Measurements from ENCODE around the gene DMGDH. TPM values are rescaled to one million over a fixed set of nuclear protein-coding genes. Genes with fewer than 3 reads are reported as not detected.
A peak's percentile ranks its signal among the peaks of the same experiment; 100 is the strongest.

DMGDH gene
- total RNA-seq, 6 experiments from 2014 or later: 55.7 to 128 (median 83.5) TPM

DNA sequence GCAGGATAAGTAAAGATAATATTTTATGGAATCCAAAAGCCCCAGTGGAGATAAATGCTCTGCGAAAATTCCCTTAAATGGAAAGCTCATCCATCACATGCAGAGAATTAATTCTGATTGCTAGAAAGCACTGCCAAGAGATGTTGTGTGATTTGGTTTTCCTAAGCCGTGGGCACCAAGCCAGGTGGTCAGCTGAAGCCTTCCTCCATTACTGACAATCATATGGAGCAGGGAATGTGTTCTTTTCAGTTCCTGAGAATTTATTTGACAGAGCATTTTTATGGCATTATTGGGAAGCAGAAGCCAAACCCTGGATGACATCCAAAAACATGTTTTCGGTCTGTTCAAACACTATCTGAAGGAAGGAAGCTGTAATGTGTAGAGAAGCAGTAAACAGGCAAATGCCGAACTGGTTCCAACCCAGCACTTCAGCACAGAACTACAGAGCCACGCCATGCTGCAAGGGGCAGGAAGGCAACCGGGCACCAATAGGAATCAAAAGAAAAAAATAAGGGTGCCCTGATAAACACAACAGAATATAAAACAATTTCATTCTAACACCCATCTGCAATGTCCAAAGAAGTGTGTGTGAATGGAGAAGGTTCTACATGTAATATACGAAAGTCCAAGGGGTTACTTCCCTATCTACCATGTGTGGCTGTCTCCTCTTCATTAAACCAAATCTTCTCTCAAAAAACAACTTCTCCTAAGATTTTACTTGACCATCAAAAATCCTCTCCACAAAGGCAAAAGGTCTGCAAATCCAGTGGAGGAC, 96.6 kb downstream of the DMGDH start:
- Histone ChIP-seq H3K4me1 (peaks cover 0 to 12% (median 0%) of the 10 kb centered on the region in 4 donors), H3K27me3 (no peaks in the 10 kb centered on the region), H3K9me3 (no peaks in the 10 kb centered on the region), H3K36me3 (no peaks in the 10 kb centered on the region), H3K4me3 (no peak overlapping the region), H3K27ac (peak overlapping the region in 2 of 3 donors; percentile 0 to 20)
- intact Hi-C loops (cut with DNase I): no loop called here
- WGBS (ENCODE audit: insufficient coverage, low coverage, low lambda C conversion rate, missing lambda C conversion rate): 32% methylated on average over 7 of the region's 7 CpGs
- ATAC-seq (peak; percentile 79 to 87 (median 83)), DNase-seq (peak in 2 of 3 donors; percentile 54 to 62)
- TF ChIP-seq POLR2A (IDR thresholded peaks at IDR 0.05): no peak

DNA sequence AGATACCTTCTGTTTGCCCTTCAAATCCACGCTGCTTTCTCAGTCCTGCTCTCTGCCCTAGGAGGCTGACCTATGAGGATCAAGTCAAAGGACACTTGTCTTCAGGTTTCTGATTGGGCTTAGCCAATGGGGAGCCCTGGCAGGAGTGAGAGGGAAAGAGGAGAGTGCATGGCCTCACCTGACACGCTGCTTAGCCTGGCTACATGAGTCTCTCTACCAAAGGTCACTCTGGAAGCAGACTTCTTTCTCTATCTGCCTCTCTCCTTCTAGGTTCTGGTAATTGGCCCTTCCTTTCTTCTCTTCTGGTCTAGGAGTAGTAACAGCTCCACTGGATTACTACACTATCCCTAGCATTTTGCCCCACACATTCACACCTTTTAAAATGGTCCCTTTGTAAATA, 97.5 kb downstream of the DMGDH start:
- 86% methylated on average over 2 of the region's 2 CpGs for WGBS (ENCODE audit: insufficient coverage, low coverage, low lambda C conversion rate, missing lambda C conversion rate)
- no peak overlapping the region for H3K4me3 ChIP-seq
- H3K36me3 ChIP-seq: no peaks in the 10 kb centered on the region
- peaks cover 0 to 12% (median 0%) of the 10 kb centered on the region in 4 donors for H3K4me1 ChIP-seq
- peak; percentile 9 to 36 (median 19) for ATAC-seq
- no peaks in the 10 kb centered on the region for H3K27me3 ChIP-seq
- intact Hi-C loops (cut with DNase I): no loop called here
- no peaks in the 10 kb centered on the region for H3K9me3 ChIP-seq
- DNase-seq: no peak
- TF ChIP-seq POLR2A (IDR thresholded peaks at IDR 0.05): no peak
- TF ChIP-seq, protein P1, sequence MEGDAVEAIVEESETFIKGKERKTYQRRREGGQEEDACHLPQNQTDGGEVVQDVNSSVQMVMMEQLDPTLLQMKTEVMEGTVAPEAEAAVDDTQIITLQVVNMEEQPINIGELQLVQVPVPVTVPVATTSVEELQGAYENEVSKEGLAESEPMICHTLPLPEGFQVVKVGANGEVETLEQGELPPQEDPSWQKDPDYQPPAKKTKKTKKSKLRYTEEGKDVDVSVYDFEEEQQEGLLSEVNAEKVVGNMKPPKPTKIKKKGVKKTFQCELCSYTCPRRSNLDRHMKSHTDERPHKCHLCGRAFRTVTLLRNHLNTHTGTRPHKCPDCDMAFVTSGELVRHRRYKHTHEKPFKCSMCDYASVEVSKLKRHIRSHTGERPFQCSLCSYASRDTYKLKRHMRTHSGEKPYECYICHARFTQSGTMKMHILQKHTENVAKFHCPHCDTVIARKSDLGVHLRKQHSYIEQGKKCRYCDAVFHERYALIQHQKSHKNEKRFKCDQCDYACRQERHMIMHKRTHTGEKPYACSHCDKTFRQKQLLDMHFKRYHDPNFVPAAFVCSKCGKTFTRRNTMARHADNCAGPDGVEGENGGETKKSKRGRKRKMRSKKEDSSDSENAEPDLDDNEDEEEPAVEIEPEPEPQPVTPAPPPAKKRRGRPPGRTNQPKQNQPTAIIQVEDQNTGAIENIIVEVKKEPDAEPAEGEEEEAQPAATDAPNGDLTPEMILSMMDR (IDR thresholded peaks at IDR 0.05): no peak
- peak overlapping the region in 1 of 3 donors; percentile 39 for H3K27ac ChIP-seq

GRCh38 chr5:78968781-78969180, 100.7 kb downstream of the DMGDH start:
- ATAC-seq (no peak), DNase-seq (no peak)
- no peaks in the 10 kb centered on the region for H3K27me3 ChIP-seq
- H3K9me3 ChIP-seq: no peaks in the 10 kb centered on the region
- 94% methylated on average over 2 of the region's 5 CpGs for WGBS (ENCODE audit: insufficient coverage, low coverage, low lambda C conversion rate, missing lambda C conversion rate)
- TF ChIP-seq POLR2A (IDR thresholded peaks at IDR 0.05): no peak
- TF ChIP-seq, protein P1 (IDR thresholded peaks at IDR 0.05): no peak
- H3K4me3 ChIP-seq: no peak overlapping the region
- intact Hi-C loops (cut with DNase I): no loop called here
- H3K36me3 ChIP-seq: peaks cover 0 to 4% (median 0%) of the 10 kb centered on the region in 4 donors
- H3K4me1 ChIP-seq: peaks cover 0 to 7% (median 0%) of the 10 kb centered on the region in 4 donors
- H3K27ac ChIP-seq: no peak overlapping the region

- Histone ChIP-seq H3K4me3 (no peak overlapping the region), H3K27ac (no peak overlapping the region), H3K27me3 (no peaks in the 10 kb centered on the region), H3K9me3 (no peaks in the 10 kb centered on the region), H3K4me1 (no peaks in the 10 kb centered on the region), H3K36me3 (peaks cover 0 to 8% (median 0%) of the 10 kb centered on the region in 4 donors)
- WGBS (ENCODE audit: insufficient coverage, low coverage, low lambda C conversion rate, missing lambda C conversion rate): 42% methylated on average over 2 of the region's 2 CpGs
- DNase-seq (no peak), ATAC-seq (peak; percentile 57 to 91 (median 77))
- intact Hi-C loops (cut with DNase I): no loop called here
- TF ChIP-seq, protein P1 (IDR thresholded peaks at IDR 0.05): peak; percentile 43 to 55 (median 48)
- no peak for TF ChIP-seq POLR2A (IDR thresholded peaks at IDR 0.05)
Measured at GRCh38 chr5:78964889-78965288, 104.6 kb downstream of the DMGDH start.

DNA sequence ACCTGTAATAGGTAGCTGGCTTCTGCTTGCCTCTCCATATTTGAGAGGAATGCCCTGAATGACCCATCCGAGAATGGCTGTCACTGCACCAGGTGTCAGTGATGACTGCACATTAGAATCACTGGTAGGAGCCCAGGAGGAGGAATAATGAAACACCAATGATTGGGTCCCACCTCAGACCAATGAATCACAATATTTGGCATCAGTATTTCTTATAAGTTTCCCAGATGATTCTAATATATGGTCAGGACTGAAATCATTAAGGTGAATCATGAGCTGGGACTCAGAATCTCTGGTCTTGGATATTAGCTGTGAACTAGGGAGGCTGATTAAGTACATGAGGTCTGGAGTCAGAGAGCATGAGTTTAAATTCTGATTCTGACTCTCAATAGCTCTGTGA, 107.7 kb downstream of the DMGDH start:
- WGBS (ENCODE audit: insufficient coverage, low coverage, low lambda C conversion rate, missing lambda C conversion rate): 83% methylated on average over 1 of the region's 1 CpG
- intact Hi-C loops (cut with DNase I): no loop called here
- no peak for ATAC-seq
- Histone ChIP-seq H3K27me3 (no peaks in the 10 kb centered on the region), H3K36me3 (peaks cover 0 to 8% (median 0%) of the 10 kb centered on the region in 4 donors), H3K27ac (no peak overlapping the region), H3K9me3 (no peaks in the 10 kb centered on the region), H3K4me3 (no peak overlapping the region), H3K4me1 (peaks cover 0 to 6% (median 0%) of the 10 kb centered on the region in 4 donors)
- TF ChIP-seq, protein P1 (IDR thresholded peaks at IDR 0.05): no peak
- TF ChIP-seq POLR2A (IDR thresholded peaks at IDR 0.05): no peak
- no peak for DNase-seq

All from right lobe of liver (tissue), 6 donors.